GM12872 (cell line): Measurements from ENCODE around the gene MPRIP.

Experiments used
- CTCF ChIP-seq: IDR thresholded peaks from 3 replicates; pipeline ENCODE4 v1.5.1; 2011; ENCODE audit warnings: low read depth, mild to moderate bottlenecking, low read length, moderate library complexity; ENCODE audit not compliant: insufficient read depth

The MPRIP gene

GRCh38 chr17:17096438-17097178 is 54.4 kb downstream of the MPRIP start:
- TF ChIP-seq CTCF = no peak

GRCh38 chr17:17097763-17098345 is 55.6 kb downstream of the MPRIP start:
- TF ChIP-seq CTCF = no peak

- TF ChIP-seq CTCF = no peak
Measured at GRCh38 chr17:17098551-17099179, 56.4 kb downstream of the MPRIP start.

GRCh38 chr17:17102176-17102575 is 59.9 kb downstream of the MPRIP start:
- TF ChIP-seq CTCF = no peak

- TF ChIP-seq CTCF = no peak
Measured at GRCh38 chr17:17103160-17103559, 60.9 kb downstream of the MPRIP start.

- TF ChIP-seq CTCF = no peak
Measured at GRCh38 chr17:17104036-17104435, 61.8 kb downstream of the MPRIP start.

- TF ChIP-seq CTCF = no peak
Measured at GRCh38 chr17:17104494-17104893, 62.2 kb downstream of the MPRIP start.
